Glomerular endothelial cell (primary cell): ENCODE results near the gene TIGAR. TPM values are rescaled to one million over a fixed set of nuclear protein-coding genes. Genes with fewer than 3 reads are reported as not detected.

Experiments
- DNase-seq: peaks from one replicate; pipeline ENCODE4 v3.0.0-alpha.2; 2011; ENCODE audit warnings: low read depth, low spot score; ENCODE audit errors: extremely low read depth
- total RNA-seq: library from RNA; depleted of rRNA; stranded (reverse); fragments of >200 nt; gene quantifications from 2 replicates; pipeline ENCODE4 v1.2.3, GENCODE V29; 2015

Gene TIGAR
- total RNA-seq, 1 donor from 2014 or later = 20.3 TPM

DNA sequence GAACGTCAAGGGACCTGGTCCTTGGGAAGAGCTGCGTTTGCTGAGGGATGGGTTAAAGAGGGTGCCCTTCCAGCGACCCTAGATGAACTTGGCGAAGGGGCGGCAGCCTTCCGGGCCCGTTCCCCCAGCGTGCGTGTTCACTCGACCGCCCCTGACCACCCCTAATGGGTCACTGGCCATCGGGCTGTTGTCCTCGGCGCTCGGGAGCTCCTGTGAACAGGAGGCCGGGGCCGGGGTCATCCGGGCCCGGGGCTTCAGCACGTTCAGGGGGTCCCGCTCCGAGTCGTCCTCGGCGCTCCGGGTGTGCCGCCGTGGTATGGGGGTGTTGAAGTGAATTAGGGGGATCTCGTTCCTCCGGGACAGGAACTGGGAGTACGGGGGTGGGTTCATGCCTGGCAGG lies 49.3 kb downstream of the TIGAR start:
- DNase-seq = no peak

DNA sequence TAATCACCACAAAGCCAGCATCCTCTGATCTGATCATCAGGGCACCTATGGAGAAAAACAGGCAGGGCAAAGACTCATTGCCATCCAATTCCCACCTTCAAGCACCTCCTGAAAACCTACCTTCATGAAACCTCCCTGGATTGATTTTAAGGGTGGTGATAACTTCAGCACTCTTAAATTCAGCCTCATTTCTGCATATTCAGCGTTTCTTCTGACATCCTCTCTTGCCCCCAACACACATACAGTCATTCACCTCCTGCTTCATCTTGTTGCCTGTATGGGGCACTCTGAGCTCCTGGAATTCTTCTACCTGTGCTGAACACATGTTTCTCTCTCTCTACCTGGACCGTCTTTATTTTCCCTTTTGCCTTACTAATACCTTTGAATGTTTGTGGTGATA lies 51.6 kb downstream of the TIGAR start:
- DNase-seq = no peak

DNA sequence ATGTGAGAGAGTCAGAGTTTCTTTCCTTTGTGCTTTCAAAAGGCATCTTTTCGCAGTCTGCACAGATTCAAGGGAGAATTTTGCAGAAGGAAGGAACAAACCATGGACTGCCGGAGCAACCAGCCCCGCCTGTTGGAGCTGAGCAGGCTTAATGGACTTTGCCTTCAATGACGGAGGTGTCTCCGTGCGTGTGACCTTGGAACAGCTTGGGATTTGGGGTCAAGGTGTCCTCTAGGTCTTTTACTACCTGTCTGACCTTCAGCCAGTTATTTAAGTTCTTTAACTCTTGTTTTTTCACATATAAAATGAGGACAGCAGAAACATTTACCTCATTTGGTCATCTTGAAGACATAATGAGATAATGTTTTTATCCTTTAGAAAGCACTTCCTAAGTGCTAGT lies 54.4 kb downstream of the TIGAR start:
- no peak for DNase-seq

DNA sequence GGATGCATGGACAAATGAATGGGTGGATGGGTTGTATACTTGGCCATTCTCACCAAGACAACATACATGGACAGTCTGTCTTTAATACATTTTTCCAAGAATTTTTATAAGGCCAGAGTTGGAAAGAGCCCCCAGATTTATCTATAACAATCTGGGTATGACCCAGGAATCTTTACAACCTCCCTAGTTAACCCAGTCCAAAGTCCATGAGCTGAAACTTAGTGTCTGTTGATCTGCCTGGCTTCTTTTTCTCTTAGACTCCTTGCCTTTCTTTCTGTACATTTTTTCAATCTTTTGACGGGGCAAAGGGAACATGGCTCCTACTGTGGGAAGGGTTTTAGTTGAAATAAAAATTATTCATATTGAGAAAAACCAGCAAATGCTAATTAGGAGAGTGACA lies 57.8 kb downstream of the TIGAR start:
- no peak for DNase-seq

DNA sequence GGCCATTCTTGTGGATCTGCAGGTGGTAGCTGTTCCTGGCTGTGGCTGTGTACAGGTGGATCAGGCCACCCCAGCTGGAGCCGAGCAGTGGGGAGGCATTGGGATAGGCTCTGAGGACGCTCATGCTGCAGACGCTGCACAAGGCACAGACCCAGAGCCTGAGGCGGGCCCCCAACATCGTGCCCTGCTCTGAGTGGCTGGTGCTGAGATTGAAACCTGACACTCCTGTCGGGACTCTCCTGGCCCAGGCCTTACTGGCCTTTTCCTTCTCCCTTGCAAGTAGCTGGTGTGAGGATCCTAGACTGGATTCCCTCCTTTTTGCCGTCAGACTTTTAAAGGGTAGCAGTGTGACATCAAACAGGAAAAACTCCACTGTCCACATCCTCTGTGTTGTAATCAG lies 58.4 kb downstream of the TIGAR start, which contains the start of gene FGF23:
Gene FGF23, minus strand, starts transcription at position 308 of the 400 bp plus-strand sequence. Its CDS starts 130 bp downstream, at position 178.
- DNase-seq = no peak

DNA sequence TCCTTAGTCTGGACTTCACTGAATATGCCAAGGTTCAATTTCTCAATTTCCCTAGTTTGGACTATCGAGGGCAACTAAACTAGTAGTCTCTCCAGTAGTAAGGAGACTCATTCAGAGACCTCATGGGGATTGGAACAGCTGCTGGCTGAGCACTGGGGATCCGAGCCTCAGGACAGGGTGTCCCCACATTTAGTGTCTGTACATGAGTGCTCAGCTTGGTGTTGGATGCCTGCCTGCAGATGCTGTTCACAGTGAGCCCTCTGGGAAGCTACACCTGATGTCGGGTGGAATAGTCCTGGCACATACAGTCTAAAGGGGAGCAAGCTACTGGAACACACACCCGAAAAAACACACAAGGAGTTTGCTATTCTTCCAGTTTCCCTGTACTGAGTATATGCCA lies 59.3 kb downstream of the TIGAR start:
- no peak for DNase-seq

DNA sequence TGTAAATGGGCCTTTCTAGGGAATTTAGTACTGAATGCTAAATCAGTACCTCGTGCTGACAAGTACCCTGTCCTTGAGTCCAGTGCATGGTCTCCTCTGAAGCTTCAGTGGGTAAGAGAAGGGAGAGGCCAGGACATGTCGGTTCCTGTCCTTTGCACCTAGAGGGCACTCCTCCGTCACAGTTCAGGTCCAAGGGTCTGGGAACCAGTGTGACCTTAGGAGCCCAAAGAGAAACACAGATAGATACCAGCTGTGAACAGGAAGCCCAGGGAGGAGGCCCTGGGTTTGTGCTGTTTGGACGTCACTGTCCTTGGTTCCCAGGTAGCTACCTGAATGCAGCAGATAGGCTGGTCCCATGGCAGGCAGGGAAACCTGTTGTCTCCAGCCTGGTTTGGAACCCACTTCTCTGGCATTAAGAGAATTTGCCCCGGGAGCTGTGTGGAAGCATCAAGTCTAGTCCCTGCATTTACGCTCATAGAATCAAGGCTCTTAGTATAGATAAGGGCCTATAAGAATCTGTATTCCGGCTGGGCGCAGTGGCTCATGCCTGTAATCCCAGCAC lies 62.4 kb downstream of the TIGAR start:
- DNase-seq = no peak

DNA sequence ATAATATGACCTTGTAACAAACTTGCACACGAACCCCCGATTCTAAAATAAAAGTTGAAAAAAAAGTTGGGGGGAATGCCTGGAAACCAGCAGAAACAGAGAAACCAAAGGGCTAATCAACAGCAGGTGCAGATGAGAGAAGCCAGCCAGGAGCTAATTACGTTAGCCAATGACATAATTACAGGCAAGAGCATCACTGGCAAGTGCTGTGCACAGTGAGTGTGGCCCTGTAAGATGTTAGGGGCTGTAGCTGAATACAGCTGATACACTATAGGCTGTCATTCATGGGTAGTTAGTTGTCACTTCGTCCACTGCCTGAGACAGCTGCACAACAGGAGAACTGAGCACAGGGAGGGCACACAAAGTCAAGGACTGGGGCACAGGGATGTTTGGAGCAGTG lies 65.8 kb downstream of the TIGAR start:
- DNase-seq = no peak

GRCh38 chr12:4387607-4388006 lies 66.6 kb downstream of the TIGAR start:
- no peak for DNase-seq

- no peak for DNase-seq
Observed at GRCh38 chr12:4388032-4388431, 67.0 kb downstream of the TIGAR start.

GRCh38 chr12:4388662-4389061 lies 67.6 kb downstream of the TIGAR start:
- DNase-seq = no peak

DNA sequence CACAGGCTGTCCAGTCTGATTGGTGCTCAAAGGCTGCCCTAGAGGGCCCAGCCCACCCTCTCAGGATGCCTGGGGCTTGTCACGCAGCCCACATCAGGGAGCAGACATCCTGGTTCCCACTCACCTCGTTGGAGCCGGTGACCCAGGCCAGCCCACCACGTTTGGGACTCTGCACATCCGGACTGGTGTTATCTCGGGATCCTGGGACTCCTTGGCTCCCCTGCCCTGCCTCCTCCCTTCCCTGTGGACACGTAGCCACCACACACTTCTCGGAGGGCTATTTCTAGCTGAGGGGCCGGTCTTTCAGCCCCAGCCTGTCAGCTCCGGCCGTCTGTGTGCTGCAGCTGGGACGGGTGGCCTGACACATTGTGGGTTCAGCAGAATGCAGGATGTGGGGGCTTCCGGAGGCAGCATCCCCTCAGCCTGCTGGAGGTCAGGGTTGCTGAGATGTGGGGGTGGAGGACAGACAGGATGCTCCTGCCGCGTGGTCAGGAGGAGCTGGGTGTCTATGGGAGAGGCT lies 71.3 kb downstream of the TIGAR start:
- no peak for DNase-seq

DNA sequence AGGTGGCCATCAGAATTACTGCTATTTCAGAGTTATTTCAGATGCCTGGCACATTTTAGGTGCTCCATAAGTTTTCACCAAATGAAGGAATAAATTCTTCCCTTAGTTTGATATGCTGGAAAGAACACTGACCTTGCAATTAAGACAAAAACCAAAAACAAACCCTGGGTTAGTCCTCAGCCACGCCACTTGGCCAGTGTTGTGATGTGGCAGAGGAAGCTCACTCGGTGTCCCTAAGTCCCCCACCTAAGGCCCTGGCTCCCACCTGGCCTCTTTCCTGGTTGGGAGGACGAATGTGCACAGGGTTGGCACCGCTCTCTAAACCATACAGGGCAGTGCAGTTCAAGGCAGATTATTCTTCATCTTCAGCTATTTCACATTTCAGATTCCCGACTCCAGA lies 72.2 kb downstream of the TIGAR start:
- DNase-seq = no peak

- DNase-seq = no peak
Observed at GRCh38 chr12:4395818-4396217, 74.8 kb downstream of the TIGAR start.

DNA sequence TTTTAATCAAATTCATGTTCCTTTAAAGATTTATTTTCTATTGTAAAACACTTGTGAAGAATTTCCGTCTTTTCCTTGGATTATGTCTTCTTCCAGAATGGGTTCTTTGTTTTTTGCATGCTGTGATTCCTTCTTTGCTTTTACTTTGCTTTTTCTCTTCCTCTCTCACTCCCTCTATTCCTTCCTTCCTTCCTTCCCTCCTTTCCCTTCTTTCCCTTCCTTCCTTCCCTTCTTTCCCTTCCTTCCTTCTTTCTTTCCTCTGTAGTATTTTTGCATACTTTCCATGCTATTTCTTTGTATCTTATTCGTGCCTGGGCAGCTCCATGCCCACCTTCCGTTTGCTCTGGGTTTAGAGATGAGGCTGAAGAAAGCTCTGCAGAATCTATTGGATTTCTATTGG lies 80.1 kb downstream of the TIGAR start:
- no peak for DNase-seq

- DNase-seq = no peak
Observed at GRCh38 chr12:4402996-4403395, 82.0 kb downstream of the TIGAR start.

Other genes starting within 250 kb of the TIGAR start
- 181 and 185 TPM in 2 replicates for gene CCND2, start 47.5 kb upstream of the TIGAR start, total RNA-seq
- gene FGF23, start 58.5 kb downstream of the TIGAR start, total RNA-seq = not detected in 2 replicates
- gene FGF6, start 124.6 kb downstream of the TIGAR start, total RNA-seq = not detected in 2 replicates
- 4.1 and 8.5 TPM in 2 replicates for gene RAD51AP1, start 217.7 kb downstream of the TIGAR start, total RNA-seq
- 44.1 and 65.0 TPM in 2 replicates for gene DYRK4, start 241.0 kb downstream of the TIGAR start, total RNA-seq